GM10266 (cell line): ENCODE measurements around the gene NACA2.
"Not testable (repeated sequence)": the region's sequence is repeated elsewhere in the genome, so short reads cannot be mapped to it uniquely, and the experiment has no call there.

Experiments used
- DNase-seq: peaks from one replicate; pipeline ENCODE4 v3.0.0; 2012; ENCODE audit errors: extremely low spot score
- CTCF ChIP-seq: IDR thresholded peaks from 2 replicates; pipeline ENCODE4 v1.5.1; 2012; ENCODE audit warnings: mild to moderate bottlenecking, low read depth; ENCODE audit not compliant: control insufficient read depth, insufficient read depth; ENCODE audit errors: missing control alignments

Gene NACA2

GRCh38 chr17:61561354-61561753 lies 29.7 kb downstream of the NACA2 start:
- no peak for DNase-seq
- TF ChIP-seq CTCF: no peak

- no peak for TF ChIP-seq CTCF
- DNase-seq: no peak
Measured at GRCh38 chr17:61560071-61560470, 30.9 kb downstream of the NACA2 start.

- TF ChIP-seq CTCF: no peak
- DNase-seq: no peak
Measured at GRCh38 chr17:61556224-61557188, 34.5 kb downstream of the NACA2 start.

GRCh38 chr17:61555127-61555566 lies 35.9 kb downstream of the NACA2 start:
- no peak for DNase-seq
- no peak for TF ChIP-seq CTCF

- TF ChIP-seq CTCF: no peak
- no peak for DNase-seq
Measured at GRCh38 chr17:61554209-61554608, 36.8 kb downstream of the NACA2 start.

GRCh38 chr17:61552560-61552959 lies 38.5 kb downstream of the NACA2 start:
- DNase-seq: not testable (repeated sequence)

- peak; percentile 57 for TF ChIP-seq CTCF
- DNase-seq: peak; percentile 30
Measured at GRCh38 chr17:61551255-61551742, 39.7 kb downstream of the NACA2 start.
